MM.1S (cell line): ENCODE results near the gene GSG1L2.

Source experiments
- DNase-seq: peaks from one replicate; pipeline ENCODE4 v3.0.0-alpha.2; 2015
- H2AFZ ChIP-seq: fragments of 300-600 bp; sonication (generic); 2 replicates; pipeline ENCODE4 v1.6.0; 2016; ENCODE audit warnings: antibody characterized with exemption, low read length
- H3F3A ChIP-seq: fragments of 300-600 bp; sonication (generic); 2 replicates; pipeline ENCODE4 v1.6.1; 2016; ENCODE audit warnings: mild to moderate bottlenecking, antibody characterized with exemption, low read length, moderate library complexity, mixed read lengths; ENCODE audit not compliant: insufficient read depth
- H3K27ac ChIP-seq: fragments of 300-600 bp; sonication (generic); 2 replicates; pipeline ENCODE4 v1.5.1; 2016; ENCODE audit warnings: mild to moderate bottlenecking, low read length
- H3K27me3 ChIP-seq: fragments of 300-600 bp; sonication (generic); replicated peaks from 2 replicates; pipeline ENCODE4 v1.6.0; 2016; ENCODE audit warnings: low read length; ENCODE audit not compliant: insufficient read depth
- H3K36me3 ChIP-seq: fragments of 300-600 bp; sonication (generic); replicated peaks from 2 replicates; pipeline ENCODE4 v1.6.1; 2016; ENCODE audit warnings: mild to moderate bottlenecking, low read length, mixed read lengths; ENCODE audit not compliant: insufficient read depth
- H3K4me1 ChIP-seq: fragments of 300-600 bp; sonication (generic); 2 replicates; pipeline ENCODE4 v1.6.1; 2016; ENCODE audit warnings: low read length, mixed read lengths
- H3K4me2 ChIP-seq: fragments of 300-600 bp; sonication (generic); 2 replicates; pipeline ENCODE4 v1.6.0; 2016; ENCODE audit warnings: low read depth, low read length
- H3K4me3 ChIP-seq: fragments of 300-600 bp; sonication (generic); 2 replicates; pipeline ENCODE4 v1.5.1; 2016; ENCODE audit warnings: low read length, mixed read lengths
- H3K79me2 ChIP-seq: fragments of 300-600 bp; sonication (generic); 2 replicates; pipeline ENCODE4 v1.6.1; 2016; ENCODE audit warnings: mixed run types, low read length, mixed read lengths
- H3K9ac ChIP-seq: fragments of 300-600 bp; sonication (generic); 2 replicates; pipeline ENCODE4 v1.6.1; 2016; ENCODE audit warnings: low read length, mixed read lengths
- H3K9me2 ChIP-seq: fragments of 300-600 bp; sonication (generic); replicated peaks from 2 replicates; pipeline ENCODE4 v1.6.1; 2016; ENCODE audit warnings: mild to moderate bottlenecking, low read length, mixed read lengths; ENCODE audit not compliant: insufficient read depth
- H3K9me3 ChIP-seq: fragments of 300-600 bp; sonication (generic); replicated peaks from 2 replicates; pipeline ENCODE4 v1.6.1; 2016; ENCODE audit warnings: mild to moderate bottlenecking, low read length, mixed read lengths; ENCODE audit not compliant: insufficient read depth
- H4K20me1 ChIP-seq: fragments of 300-600 bp; sonication (generic); 2 replicates; pipeline ENCODE4 v1.6.1; 2016; ENCODE audit warnings: mild to moderate bottlenecking, low read length, moderate library complexity, mixed read lengths; ENCODE audit not compliant: insufficient read depth
- CTCF ChIP-seq: fragments of 300-600 bp; sonication (generic); IDR thresholded peaks from 2 replicates; pipeline ENCODE4 v1.5.1; 2016; ENCODE audit warnings: antibody characterized with exemption, low read length, mixed read lengths
- EZH2 ChIP-seq: fragments of 300-600 bp; sonication (generic); optimal IDR thresholded peaks from 2 replicates; pipeline ENCODE3; 2017; ENCODE audit warnings: low read depth, mild to moderate bottlenecking, antibody characterized with exemption, low read length, mixed read lengths
- EZH2phosphoT487 ChIP-seq: fragments of 300-600 bp; sonication (generic); IDR thresholded peaks from 2 replicates; pipeline ENCODE4 v1.6.1; 2018; ENCODE audit warnings: antibody characterized with exemption, low read length

Gene GSG1L2

GRCh38 chr17:9767432-9767991, 54.4 kb downstream of the GSG1L2 start:
- TF ChIP-seq CTCF (no peak), EZH2phosphoT487 (no peak), EZH2 (no peak)
- H3K27me3 ChIP-seq, result no peaks in the 10 kb centered on the region; the same call in 1 of the 2 replicates

GRCh38 chr17:9766970-9767369, 54.9 kb downstream of the GSG1L2 start:
- H3F3A ChIP-seq, result no peaks in the 10 kb centered on the region
- H4K20me1 ChIP-seq, result no peaks in the 10 kb centered on the region
- H3K4me2 ChIP-seq, result no peak overlapping the region
- H2AFZ ChIP-seq, result no peak overlapping the region
- H3K4me3 ChIP-seq, result no peak overlapping the region
- no peaks in the 10 kb centered on the region for H3K4me1 ChIP-seq
- no peaks in the 10 kb centered on the region for H3K36me3 ChIP-seq
- H3K79me2 ChIP-seq, result no peaks in the 10 kb centered on the region
- TF ChIP-seq EZH2 (no peak), CTCF (no peak), EZH2phosphoT487 (no peak)
- no peak overlapping the region for H3K27ac ChIP-seq
- H3K9ac ChIP-seq, result no peak overlapping the region
- H3K27me3 ChIP-seq, result peaks cover 5% of the 10 kb centered on the region; the same call in 1 of the 2 replicates
- no peak for DNase-seq
- no peaks in the 10 kb centered on the region for H3K9me2 ChIP-seq
- H3K9me3 ChIP-seq, result no peaks in the 10 kb centered on the region

More at GRCh38 chr17:9767432-9767991, 54.4 kb downstream of the GSG1L2 start:
- H3K79me2 ChIP-seq, result no peaks in the 10 kb centered on the region
- no peaks in the 10 kb centered on the region for H3K4me1 ChIP-seq
- no peak overlapping the region for H2AFZ ChIP-seq
- no peak for DNase-seq
- no peak overlapping the region for H3K27ac ChIP-seq
- H3K9me2 ChIP-seq, result no peaks in the 10 kb centered on the region
- H3K36me3 ChIP-seq, result no peaks in the 10 kb centered on the region
- no peak overlapping the region for H3K9ac ChIP-seq
- H3K4me2 ChIP-seq, result no peak overlapping the region
- H3K4me3 ChIP-seq, result no peak overlapping the region
- no peaks in the 10 kb centered on the region for H3F3A ChIP-seq
- H4K20me1 ChIP-seq, result no peaks in the 10 kb centered on the region
- H3K9me3 ChIP-seq, result no peaks in the 10 kb centered on the region

GRCh38 chr17:9765322-9765721, 56.6 kb downstream of the GSG1L2 start:
- Histone ChIP-seq H3K9ac (no peak overlapping the region), H3K9me3 (no peaks in the 10 kb centered on the region), H3K4me3 (no peak overlapping the region), H3K79me2 (no peaks in the 10 kb centered on the region), H3K27me3 (peaks cover 11% of the 10 kb centered on the region; the same call in 1 of the 2 replicates), H2AFZ (no peak overlapping the region), H3K36me3 (no peaks in the 10 kb centered on the region), H3K27ac (no peak overlapping the region), H4K20me1 (no peaks in the 10 kb centered on the region), H3K4me1 (no peaks in the 10 kb centered on the region), H3F3A (no peaks in the 10 kb centered on the region), H3K9me2 (no peaks in the 10 kb centered on the region), H3K4me2 (no peak overlapping the region)
- no peak for DNase-seq
- TF ChIP-seq EZH2phosphoT487 (no peak), CTCF (no peak), EZH2 (no peak)
